OCI-LY3 (cell line): ENCODE data around the gene KRT35.

Experiments
- CTCF ChIP-seq: fragments of 200-600, 300-600 bp; sonication (generic); IDR thresholded peaks from 2 replicates; pipeline ENCODE4 v1.5.1; 2014; ENCODE audit warnings: antibody characterized with exemption, low read length, low read depth
- EZH2phosphoT487 ChIP-seq: fragments of 200-600 bp; shearing (Covaris generic); IDR thresholded peaks from 2 replicates; pipeline ENCODE4 v1.6.1; 2018; ENCODE audit warnings: antibody characterized with exemption, mixed run types, low read depth

- TF ChIP-seq CTCF (no peak), EZH2phosphoT487 (no peak)
Measured at GRCh38 chr17:41455236-41455635, 25.7 kb downstream of the KRT35 start.
